Activated T-cell treated with anti-CD3 and anti-CD28 coated beads, Interleukin-2, amount 50 U/mL, for 48 hours (primary cell): Measurements from ENCODE around the gene FKBP1B.
"Not testable (repeated sequence)": the region's sequence is repeated elsewhere in the genome, so short reads cannot be mapped to it uniquely, and the experiment has no call there.

ENCODE experiments used
- DNase-seq, 2 experiments: peaks; one replicate each; pipeline ENCODE4 v3.0.0-alpha.2; 2020

Gene FKBP1B

DNA sequence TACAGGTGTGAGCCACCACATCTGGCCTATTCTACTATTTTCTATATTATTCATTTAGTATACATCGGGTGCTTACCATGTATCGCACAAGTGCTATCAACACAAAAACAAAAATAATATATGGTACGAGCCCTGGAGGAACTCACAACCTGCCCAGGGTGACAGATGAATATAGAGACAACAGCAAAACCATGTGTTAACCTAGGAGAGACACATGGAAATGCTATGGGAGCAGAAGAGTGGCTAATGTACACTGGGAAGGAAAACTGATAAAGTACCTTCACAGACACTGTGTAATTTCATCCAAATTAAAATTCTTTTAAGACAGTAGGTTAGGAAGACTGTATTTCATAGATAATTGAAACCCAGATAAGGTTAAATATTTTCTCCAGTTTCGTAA is 22.7 kb downstream of the FKBP1B start:
- no peak for DNase-seq

GRCh38 chr2:24073816-24074215 is 24.3 kb downstream of the FKBP1B start:
- DNase-seq, result no peak

GRCh38 chr2:24075259-24075658 is 25.7 kb downstream of the FKBP1B start:
- DNase-seq, result peak; percentile 12 to 15

GRCh38 chr2:24075915-24076848 is 26.6 kb downstream of the FKBP1B start, which contains the start of gene SF3B6:
TSS of gene SF3B6 (minus strand) at chr2:24076326. CDS start at chr2:24076229, 97 bp downstream.
- peak; percentile 100 for DNase-seq

- peak in 1 of 2 experiments; percentile 33 for DNase-seq
Measured at GRCh38 chr2:24076849-24077534, 27.5 kb downstream of the FKBP1B start.

- DNase-seq, result no peak
Measured at GRCh38 chr2:24077535-24077877, 28.0 kb downstream of the FKBP1B start.

- peak in 1 of 2 experiments; percentile 3 for DNase-seq
Measured at GRCh38 chr2:24077879-24078278, 28.3 kb downstream of the FKBP1B start.

DNA sequence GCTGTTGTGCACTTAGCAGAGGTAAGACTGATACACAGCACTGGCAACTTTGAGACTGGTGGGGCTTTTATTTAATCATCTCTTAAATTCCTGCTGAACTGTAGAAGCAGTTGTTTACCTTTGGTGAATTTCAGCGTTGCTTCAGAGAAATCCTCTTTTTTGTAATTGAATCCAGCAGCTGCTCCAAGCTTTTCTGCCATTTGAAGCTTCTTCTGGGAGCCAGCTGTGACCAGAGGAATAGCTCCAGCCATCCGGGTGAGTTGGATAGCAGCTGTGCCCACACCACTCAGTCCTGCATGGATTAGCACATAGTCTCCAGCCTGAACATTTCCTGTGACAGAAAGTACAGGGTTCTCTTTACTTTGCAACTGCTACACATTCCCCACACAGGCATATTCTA is 31.2 kb downstream of the FKBP1B start:
- peak in 1 of 2 experiments; percentile 2 for DNase-seq

DNA sequence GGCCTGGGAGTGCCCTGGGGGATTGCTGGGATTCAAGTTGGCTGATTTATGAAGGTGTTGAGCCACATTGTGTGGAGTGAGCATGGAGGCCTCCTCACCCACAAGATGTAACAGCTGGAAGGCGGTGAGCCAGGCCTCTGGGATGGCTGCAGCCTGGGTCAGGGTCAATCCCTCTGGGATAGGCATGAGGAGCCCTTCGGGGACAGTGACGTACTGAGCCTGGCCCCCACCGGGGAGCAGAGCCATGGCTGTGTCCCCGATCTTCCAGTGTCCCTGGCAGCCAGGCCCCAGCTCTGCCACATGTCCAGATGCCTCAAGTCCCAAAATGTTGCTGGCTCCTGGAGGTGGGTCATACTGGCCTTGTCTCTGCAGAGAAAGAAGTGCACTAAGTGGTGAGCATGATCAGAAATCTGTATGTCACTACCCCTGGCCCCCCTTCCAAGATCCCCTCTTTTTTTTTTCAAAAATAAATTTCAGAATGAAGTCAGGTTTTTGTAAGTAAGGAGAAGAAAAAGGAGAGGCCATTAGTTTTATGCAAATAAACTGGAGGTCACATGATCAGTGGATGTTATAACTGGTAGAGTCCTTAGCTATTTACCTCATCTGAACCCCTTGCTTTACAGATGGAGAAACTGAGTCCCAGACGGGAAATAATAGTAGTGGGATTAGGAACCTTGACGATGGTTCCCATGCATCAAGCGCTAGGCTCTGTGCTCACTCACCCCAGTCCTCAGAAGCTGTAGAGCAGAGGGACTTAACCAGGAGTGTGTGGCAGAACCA is 33.4 kb downstream of the FKBP1B start:
- DNase-seq, result peak; percentile 10 to 12

DNA sequence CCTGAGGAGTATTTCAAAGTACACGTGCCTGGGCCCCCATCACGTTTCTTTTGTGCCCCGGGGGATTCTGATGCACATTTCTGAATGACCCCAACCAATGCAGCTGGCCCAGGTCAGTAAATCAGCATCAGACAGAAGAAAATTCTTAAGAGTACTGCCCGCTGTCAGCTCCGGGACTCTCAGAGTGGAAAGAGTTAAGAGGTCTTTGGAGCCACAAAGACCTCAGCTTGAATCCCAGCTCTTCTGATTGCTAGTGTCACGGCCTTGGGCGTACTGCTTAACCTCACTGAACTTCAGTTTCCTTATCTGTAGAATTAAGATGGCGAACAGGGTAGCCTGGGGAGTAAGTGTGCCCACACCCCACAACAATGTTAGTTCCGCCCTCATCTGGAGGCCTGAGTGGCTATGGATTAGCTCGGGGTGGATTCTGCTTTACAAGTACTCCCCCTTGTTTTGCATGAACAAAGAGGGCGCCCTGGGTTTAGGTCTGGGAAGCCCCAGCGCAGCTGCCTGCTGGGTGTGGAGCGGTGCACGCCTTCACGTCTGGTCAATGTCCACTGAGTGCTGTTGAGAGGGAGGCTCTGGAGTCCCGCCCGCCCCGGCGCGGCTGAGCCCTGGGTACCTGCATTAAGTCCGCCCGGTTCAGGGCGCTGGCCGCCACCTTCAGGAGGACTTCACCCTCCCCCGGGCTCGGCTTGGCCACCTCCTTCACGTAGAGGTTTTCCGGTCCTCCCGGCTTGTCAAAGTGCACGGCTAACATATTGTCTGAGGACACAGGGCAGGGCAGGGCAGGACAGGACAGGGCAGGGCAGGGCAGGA is 34.2 kb downstream of the FKBP1B start:
- no peak for DNase-seq

DNA sequence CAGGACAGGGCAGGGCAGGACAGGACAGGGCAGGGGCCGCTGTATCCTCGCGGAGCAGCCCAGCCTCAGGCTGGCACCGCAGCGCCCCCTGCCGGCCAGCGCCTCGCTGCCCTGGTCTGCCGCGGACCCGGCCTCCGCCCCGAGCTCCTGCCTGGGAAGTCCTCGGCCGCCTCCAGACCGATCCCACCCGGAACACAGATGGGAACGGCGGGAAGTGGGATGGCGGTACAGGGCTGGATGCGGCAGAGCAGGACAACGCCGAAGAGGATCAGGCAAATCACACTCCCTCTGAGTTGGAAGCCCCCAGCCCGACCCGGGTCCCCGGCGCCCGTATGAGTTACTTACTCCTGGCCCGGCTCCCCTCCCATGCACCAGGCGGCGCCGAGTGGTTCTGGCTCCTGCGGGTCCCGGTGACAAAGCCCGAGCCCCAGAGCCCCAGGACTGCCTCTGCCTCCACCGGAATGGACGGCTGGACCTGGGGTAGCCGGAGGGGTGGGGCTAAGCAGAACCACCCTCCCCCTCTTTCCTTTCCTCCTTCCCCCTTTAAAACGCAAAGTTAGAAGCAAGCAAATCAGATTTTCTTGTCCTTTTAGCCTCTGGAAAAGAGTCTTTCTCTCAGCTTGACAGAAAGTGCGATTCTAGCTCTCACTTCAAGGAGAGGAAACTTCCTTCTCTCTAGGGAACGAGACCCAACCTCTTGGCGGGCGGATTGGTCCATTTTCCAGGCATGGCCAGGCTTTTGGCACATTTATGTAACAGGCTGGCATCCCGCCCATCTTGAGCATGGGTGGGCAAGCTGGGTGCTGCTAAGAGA is 35.1 kb downstream of the FKBP1B start, which contains the start of gene TP53I3:
TSS of gene TP53I3 (minus strand) at position 449 of the 814 bp plus-strand sequence. CDS start 508 bp downstream, outside the sequence.
- DNase-seq, result peak; percentile 89 to 92

GRCh38 chr2:24085200-24085489 is 35.6 kb downstream of the FKBP1B start:
- DNase-seq, result no peak

- DNase-seq, result no peak
Measured at GRCh38 chr2:24086241-24086640, 36.7 kb downstream of the FKBP1B start.

DNA sequence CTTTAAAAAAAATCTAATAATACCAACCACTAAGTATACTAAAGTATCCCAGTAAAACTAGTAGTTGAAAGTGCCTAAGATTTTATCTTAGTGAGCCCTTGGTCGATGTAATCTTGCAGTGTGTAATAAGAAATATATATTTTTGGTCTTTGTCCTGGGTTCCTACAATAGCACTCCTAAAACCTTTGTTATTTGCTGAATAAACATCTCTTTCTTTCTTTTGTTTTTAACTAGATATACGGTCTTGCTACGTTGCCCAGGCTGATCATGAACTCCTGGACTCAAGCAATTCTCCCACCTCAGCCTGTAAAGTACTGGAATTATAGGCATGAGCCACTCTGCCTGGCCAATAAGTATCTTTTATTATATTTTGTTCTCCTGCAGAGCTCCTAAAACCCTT is 37.5 kb downstream of the FKBP1B start:
- no peak for DNase-seq

DNA sequence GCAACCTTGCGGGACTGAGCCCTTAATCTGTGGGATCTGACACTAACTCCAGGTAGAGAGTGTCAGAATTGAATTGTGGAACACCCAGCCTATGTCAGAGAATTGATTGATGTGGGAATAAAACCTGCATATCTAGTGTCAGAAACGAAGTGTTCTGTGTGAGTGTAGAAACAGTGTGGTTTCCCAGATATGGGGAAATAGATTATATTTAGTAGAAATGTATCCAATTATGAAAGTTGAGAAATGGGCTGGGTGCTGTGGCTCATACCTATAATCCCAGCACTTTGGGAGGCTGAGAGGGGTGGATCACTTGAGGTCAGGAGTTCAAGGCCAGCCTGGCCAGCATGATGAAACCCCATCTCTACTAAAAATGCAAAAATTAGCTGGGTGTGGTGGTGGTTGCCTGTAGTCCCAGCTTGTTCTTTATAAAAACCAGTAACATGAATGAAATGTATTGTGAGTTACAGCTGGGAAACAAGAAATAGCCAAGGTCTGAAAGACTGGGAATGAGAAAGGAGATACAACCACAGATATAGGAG is 39.3 kb downstream of the FKBP1B start:
- no peak for DNase-seq

DNA sequence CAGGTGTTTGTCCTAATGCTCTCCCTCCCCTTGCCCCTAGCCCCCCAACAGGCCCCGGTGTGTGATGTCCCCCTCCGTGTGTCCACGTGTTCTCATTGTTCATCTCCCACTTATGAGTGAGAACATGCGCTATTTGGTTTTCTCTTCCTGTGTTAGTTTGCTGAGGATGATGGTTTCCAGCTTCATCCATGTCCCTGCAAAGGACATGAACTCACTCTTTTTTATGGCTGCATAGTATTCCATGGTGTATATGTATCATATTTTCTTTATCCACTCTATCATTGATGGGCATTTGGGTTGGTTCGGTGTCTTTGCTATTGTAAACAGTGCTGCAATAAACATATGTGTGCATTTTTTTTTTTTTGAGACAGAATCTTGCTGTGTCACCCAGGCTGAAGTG is 43.7 kb downstream of the FKBP1B start:
- DNase-seq, result not testable (repeated sequence)

- peak in 1 of 2 experiments; percentile 1 for DNase-seq
Measured at GRCh38 chr2:24095171-24095677, 45.7 kb downstream of the FKBP1B start.

GRCh38 chr2:24100732-24101131 is 51.2 kb downstream of the FKBP1B start:
- not testable (repeated sequence) for DNase-seq

GRCh38 chr2:24101992-24102391 is 52.5 kb downstream of the FKBP1B start:
- no peak for DNase-seq

- DNase-seq, result no peak
Measured at GRCh38 chr2:24102677-24103076, 53.1 kb downstream of the FKBP1B start.

GRCh38 chr2:24104110-24104650 is 54.6 kb downstream of the FKBP1B start:
- no peak for DNase-seq
